Measurements from ENCODE around the gene DDIAS.

The DDIAS gene

DNA sequence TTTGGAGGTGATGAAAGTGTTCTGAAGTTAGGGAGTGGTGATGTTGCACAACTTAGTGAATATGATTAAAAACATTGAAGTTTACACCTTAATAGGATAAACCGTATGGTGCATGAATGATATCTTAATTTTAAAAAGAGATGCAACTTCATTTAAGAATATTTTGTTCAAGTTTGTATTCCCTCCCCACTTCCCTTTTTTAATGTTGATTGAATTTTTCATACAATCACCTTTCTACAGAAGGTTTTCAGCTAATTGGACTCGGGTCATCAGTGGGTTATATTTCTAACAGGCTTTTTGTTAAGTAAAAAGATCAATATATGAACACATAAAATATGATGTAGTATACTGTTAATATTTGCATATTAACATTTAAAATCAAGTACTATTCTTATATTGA is 72.6 kb downstream of the DDIAS start:
- DNase-seq, result no peak

DNA sequence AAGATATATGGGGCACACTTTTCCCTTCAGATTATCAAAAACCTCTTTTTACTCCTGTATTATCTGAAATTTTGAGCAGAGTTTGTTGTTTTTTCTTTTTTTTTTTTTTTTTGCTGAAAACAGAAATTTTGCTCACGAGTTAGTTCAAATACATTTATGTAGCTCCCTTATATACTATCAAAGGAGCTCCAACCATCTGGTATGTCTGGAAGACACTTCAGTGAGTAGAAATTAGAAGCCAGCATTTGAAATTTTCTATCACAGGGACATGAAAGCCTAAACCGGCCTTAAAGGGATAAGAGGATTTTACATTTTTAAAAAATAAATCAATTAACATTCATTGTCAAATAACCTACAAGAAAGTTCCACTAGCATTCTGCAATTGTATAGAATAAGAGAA is 73.3 kb downstream of the DDIAS start:
- no peak for DNase-seq

DNA sequence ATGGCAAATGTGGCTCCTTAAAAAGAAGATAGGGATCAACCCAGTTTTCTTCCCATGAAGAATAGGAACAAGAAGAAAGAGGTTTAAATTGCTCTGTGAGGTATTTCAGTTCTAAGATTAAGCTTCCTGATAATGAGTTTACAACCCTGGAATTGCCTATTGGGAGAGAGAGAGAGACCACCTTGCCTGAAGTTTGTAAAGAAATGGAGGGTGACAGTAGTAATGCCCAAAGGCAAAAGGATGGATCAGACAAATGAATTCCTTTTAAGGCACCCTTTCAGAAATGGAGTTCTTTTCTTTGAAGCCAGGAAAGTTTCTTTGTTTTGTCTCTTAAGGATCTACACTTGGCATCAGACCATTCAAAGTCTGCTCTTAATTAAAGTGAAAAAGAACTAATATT is 74.3 kb downstream of the DDIAS start:
- no peak for DNase-seq

GRCh38 chr11:82976786-82977185 is 75.2 kb downstream of the DDIAS start:
- DNase-seq, result no peak

DNA sequence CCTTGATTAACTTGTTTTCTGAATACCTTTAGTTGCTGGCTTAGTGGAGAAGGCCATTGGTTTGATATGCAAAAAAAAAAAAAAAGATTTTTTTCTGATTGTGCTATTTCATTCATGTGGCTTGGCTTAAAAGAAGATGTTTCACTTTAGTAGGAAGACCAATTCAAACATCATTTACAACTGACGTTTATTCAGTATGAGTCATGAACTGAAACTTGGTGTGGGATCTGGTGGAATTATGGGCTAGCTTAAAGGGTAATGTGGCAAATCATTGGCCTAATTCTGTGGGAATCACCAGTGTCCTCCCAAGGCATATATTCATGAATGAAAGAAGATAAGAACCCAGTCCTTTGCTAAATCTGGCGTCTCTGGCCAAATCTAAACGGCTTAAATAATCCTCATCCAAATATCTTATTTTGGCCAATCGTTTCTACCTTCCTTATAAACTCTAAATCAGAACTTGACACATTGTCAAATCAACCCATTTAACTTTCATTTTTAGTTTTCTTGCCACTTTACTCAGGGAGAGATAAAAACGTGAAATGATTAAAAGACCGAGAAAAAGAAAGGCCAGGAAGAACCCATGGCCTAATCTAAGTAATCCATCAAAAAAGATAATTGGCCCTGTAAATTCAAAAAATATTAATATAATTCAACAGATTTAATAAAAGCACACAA is 77.0 kb downstream of the DDIAS start:
- no peak for DNase-seq

DNA sequence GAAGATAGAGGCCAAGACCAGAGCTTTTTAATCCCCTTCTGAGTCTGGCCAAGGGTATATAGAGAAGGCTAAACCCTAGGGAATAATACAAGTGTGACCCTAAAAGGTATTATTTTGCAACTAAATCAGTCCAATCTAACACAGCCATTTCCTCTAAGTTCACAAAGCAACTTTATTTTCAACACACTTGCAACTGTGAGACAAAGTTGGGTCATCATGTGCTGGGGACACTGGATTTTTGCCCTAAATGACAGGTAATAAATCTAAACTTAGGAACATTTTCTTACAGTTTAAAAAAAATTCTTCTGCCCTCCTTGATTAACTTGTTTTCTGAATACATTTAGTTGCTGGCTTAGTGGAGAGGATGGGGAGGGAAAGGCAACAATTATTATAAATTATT is 78.3 kb downstream of the DDIAS start:
- DNase-seq, result no peak

- no peak for DNase-seq
Observed at GRCh38 chr11:82980292-82980691, 78.8 kb downstream of the DDIAS start.

DNA sequence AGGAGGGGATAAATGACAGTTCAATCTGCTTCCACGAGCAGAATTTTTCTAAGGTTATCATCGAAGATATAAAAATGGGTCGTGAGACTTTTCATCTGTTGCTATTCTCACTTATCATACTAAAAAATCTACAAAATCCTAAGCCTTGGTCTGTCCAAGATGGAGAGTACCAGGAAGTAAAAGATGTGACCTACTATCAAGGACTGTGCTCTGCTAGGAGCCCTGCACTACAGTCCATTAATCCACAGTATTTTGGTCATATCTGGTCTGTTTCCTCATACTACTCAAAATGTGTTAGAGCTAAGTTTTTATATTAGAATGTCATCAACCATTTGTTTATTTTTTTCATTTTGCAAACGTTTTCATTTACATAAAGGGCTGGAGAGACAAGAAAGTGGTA is 79.4 kb downstream of the DDIAS start:
- DNase-seq, result no peak

GRCh38 chr11:82981852-82982251 is 80.3 kb downstream of the DDIAS start:
- DNase-seq, result no peak
